C1 segment of cervical spinal cord (tissue), 14 donors: Measurements from ENCODE around the gene LRRC10.

Experiments used
- DNase-seq, 14 donors: peaks; one replicate each; lab custom pipeline; 2025; lab: John Stamatoyannopoulos, UW

The LRRC10 gene

GRCh38 chr12:69610729-69611128, at the start of gene LRRC10:
TSS of gene LRRC10 (minus strand) at chr12:69610907. CDS start at chr12:69610838, 69 bp downstream.
- no peak for DNase-seq

GRCh38 chr12:69660164-69660863, 49.6 kb upstream of the LRRC10 start:
- DNase-seq: no peak

- no peak for DNase-seq
These were observed 47.5 kb upstream of the LRRC10 start for GRCh38 chr12:69658203-69658602.

- no peak for DNase-seq
These were observed 46.9 kb upstream of the LRRC10 start for GRCh38 chr12:69657376-69658137.

GRCh38 chr12:69655616-69656340, 45.1 kb upstream of the LRRC10 start:
- no peak for DNase-seq

- DNase-seq: no peak
These were observed 43.0 kb upstream of the LRRC10 start for GRCh38 chr12:69653703-69654102.

GRCh38 chr12:69651922-69652321, 41.2 kb upstream of the LRRC10 start:
- DNase-seq: no peak

- DNase-seq: peak in 1 of 14 donors; percentile 41
These were observed 38.8 kb upstream of the LRRC10 start for GRCh38 chr12:69649529-69649928.

GRCh38 chr12:69648476-69648875, 37.8 kb upstream of the LRRC10 start:
- no peak for DNase-seq

GRCh38 chr12:69647178-69647577, 36.5 kb upstream of the LRRC10 start:
- DNase-seq: no peak

GRCh38 chr12:69645031-69645430, 34.3 kb upstream of the LRRC10 start:
- DNase-seq: no peak

GRCh38 chr12:69644511-69644910, 33.8 kb upstream of the LRRC10 start:
- no peak for DNase-seq

GRCh38 chr12:69642531-69642930, 31.8 kb upstream of the LRRC10 start:
- no peak for DNase-seq

GRCh38 chr12:69641546-69641945, 30.8 kb upstream of the LRRC10 start:
- DNase-seq: no peak

- peak in 9 of 14 donors; percentile 3 to 45 (median 8) for DNase-seq
These were observed 28.8 kb upstream of the LRRC10 start for GRCh38 chr12:69639400-69640016.

- no peak for DNase-seq
These were observed 22.4 kb upstream of the LRRC10 start for GRCh38 chr12:69633061-69633460.

- DNase-seq: no peak
These were observed 19.5 kb upstream of the LRRC10 start for GRCh38 chr12:69630191-69630590.

- DNase-seq: no peak
These were observed 16.8 kb upstream of the LRRC10 start for GRCh38 chr12:69627501-69627900.

GRCh38 chr12:69623970-69624369, 13.3 kb upstream of the LRRC10 start:
- no peak for DNase-seq

- no peak for DNase-seq
These were observed 10.8 kb upstream of the LRRC10 start for GRCh38 chr12:69621551-69621950.

- no peak for DNase-seq
These were observed 10.2 kb upstream of the LRRC10 start for GRCh38 chr12:69620921-69621320.

GRCh38 chr12:69620077-69620476, 9.4 kb upstream of the LRRC10 start:
- no peak for DNase-seq
